GM18868 (cell line): ENCODE measurements around the gene TCF12.

Experiments
- ATAC-seq: cut with Tn5 transposase; IDR thresholded peaks from one replicate; pipeline ENCODE4 v1.9.1; 2021; ENCODE audit warnings: mild to moderate bottlenecking, moderate library complexity; ENCODE audit not compliant: unreplicated experiment

The TCF12 gene

DNA sequence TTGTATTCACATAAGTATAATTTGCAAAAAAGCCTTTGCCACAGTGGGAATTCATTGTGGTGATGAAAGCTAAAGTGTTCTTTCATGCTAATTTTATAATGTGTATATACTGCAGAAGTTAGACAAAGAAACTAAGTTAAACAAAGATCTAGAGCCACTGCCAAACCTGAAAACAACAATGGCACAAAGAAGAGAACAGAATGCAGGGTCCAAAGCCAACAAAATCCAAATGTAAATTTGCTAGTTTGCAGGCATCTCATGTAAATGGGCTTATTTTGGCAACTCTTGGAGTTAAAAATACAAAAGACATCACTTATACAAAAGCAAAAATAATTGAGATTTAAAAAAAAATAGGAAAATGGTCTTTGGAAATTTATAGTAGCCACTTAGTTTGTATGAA is 123.0 kb downstream of the TCF12 start:
- ATAC-seq = no peak

GRCh38 chr15:57044072-57044702 is 125.7 kb downstream of the TCF12 start:
- no peak for ATAC-seq

DNA sequence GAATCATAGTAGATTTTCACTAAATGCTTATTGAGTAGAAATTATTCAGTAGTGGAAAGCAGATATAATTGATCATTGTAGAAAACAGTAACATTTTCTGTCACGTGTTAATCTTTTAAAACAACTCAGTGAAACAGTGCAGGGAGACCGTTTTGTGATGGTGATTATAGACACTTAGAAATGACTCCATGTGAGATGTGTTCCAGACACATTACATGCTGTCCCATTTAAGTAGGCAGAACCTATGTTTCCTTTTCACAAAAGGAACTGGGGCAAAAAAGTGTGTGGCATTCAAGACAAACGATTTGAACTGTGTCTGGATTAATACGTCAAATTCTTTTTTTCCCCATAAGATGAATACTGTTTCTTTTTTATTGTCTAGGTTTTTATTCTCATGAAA is 126.5 kb downstream of the TCF12 start:
- no peak for ATAC-seq

- ATAC-seq = peak; percentile 100
These were observed 127.4 kb downstream of the TCF12 start for GRCh38 chr15:57045741-57046382.

DNA sequence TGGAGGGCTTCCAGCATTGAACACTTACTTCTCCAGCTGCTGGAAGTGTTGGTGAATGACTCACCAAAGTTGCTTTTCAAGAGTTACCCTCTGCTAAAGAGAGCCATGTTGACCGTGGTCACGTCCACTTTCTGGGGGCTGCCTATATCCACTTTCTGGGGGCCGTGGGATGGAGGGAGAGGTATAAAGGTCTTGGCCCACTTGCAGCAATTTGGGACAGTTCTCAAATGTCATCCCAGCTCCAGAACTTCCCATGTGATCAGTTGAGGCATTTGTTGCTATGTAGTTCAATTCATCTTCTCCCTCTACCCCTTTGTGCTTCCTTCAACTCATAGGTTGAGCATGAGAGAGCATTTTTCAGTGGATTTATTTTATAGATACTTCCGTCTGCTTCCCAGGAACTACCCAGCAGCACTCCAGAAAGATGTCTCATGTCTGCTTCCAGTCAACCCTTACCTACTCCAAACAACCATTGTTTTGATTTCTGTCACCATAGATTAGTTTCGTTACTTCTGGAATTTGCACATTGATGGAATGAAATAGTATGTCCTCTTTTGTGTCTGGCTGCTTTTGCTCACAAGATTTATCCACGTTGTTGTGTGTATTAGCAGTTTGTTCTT is 130.6 kb downstream of the TCF12 start:
- no peak for ATAC-seq

- no peak for ATAC-seq
These were observed 135.0 kb downstream of the TCF12 start for GRCh38 chr15:57053470-57053869.

DNA sequence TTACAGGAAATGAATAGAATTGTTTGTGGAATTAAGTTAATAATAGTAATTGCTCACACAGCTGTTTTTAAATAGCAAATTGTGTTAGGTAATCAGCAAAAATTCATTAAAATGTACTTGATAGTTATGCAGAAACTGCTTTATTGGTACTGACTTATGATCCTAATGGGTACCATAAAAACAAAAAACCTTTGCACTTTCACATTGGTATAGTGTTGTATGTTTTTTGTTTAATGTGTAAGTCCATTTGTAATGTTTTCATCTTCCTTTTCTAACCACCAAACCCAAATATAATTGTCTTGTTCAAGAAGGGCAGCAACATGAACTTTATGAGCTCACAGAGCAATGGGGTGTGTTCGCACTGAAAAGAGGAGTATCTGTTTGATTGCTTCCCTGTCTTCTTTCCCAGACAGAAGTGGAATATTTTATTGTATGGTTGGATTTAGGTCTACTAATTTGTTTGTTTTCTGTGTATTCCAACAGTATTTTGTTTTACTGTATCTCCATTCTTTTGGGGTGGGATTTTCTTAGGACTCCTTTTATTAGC is 135.8 kb downstream of the TCF12 start:
- no peak for ATAC-seq

- ATAC-seq = no peak
These were observed 137.9 kb downstream of the TCF12 start for GRCh38 chr15:57056357-57056756.

GRCh38 chr15:57057134-57057930 is 138.9 kb downstream of the TCF12 start:
- ATAC-seq = no peak

GRCh38 chr15:57059026-57059660 is 140.7 kb downstream of the TCF12 start:
- ATAC-seq = no peak

DNA sequence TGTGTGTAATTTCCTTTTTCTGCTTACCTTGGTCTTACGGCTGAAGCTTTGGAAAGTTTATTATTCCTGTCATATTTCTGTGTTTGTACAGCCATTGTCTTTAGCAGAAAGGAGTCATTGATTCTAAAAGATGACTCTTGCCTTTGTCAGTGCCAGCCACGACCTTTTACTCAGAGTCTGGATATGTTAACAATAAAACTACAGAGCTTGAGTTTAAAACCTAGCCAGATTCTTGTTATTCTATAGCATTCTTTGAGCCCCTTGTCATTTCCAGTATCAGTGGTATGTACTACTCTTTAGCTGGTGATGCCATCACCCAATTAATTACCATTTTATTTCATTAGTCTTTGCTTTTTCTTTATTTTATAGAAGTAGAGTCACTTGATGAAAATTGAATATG is 142.4 kb downstream of the TCF12 start:
- no peak for ATAC-seq

- ATAC-seq = no peak
These were observed 142.8 kb downstream of the TCF12 start for GRCh38 chr15:57061281-57061680.

- ATAC-seq = no peak
These were observed 143.3 kb downstream of the TCF12 start for GRCh38 chr15:57061696-57062095.

DNA sequence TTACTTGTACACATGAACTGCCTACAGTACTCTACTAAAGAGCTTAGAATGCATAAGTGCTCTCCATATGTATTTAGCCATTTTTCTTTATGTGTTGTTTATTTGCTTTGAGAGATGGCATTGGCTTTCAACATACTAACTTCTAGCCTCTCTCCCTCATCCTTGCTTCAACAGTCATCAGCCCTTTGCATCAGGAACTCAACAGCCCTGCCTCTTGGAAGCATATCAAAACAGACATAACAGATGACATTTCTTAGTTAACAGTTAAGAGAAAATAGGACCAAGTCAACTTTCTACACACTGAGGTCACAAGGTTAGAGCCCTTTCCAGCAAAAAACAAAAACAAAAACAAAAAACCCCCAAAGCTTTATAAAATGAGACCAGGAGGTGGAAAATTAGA is 145.6 kb downstream of the TCF12 start:
- no peak for ATAC-seq

GRCh38 chr15:57069423-57069822 is 151.0 kb downstream of the TCF12 start:
- no peak for ATAC-seq

DNA sequence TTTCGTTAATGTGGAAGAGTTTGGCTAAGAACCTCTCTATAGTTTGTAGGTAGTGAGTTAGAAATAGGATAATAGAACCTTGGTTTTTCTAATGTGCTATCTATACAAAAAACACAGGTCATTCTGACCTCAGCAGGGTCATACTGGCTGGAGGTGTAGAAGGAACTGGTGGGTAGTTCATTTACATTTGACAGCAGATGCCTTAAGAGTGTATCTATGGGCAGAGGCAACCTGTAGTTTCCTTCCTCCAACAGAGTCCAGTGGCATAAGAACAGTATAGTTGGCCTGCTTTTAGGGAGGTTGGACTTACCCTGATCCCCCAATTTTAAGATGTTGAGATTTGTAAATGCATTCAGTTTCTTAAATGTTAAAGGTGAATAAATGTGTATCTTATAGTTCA is 152.2 kb downstream of the TCF12 start:
- ATAC-seq = no peak

DNA sequence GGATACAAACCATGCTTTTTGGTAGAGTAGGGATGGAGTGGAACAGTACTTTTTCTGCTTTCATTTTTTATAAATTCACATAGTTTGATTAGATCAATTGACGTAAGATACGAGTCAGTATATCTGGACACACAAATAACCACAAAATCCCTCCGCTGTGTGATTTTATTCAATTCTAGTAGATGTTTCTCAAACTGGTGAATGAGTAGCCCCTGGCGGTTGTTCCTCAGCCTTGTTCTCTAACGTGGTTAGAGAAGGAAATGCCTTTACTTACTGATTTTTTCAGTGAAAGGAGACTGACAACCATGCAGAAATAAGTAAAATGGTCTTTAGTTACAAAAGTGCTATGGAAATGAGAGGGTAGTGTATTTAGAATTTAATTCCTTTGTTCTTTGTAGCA is 161.0 kb downstream of the TCF12 start:
- peak; percentile 53 for ATAC-seq

GRCh38 chr15:57079931-57080620 is 161.6 kb downstream of the TCF12 start:
- peak; percentile 54 for ATAC-seq

DNA sequence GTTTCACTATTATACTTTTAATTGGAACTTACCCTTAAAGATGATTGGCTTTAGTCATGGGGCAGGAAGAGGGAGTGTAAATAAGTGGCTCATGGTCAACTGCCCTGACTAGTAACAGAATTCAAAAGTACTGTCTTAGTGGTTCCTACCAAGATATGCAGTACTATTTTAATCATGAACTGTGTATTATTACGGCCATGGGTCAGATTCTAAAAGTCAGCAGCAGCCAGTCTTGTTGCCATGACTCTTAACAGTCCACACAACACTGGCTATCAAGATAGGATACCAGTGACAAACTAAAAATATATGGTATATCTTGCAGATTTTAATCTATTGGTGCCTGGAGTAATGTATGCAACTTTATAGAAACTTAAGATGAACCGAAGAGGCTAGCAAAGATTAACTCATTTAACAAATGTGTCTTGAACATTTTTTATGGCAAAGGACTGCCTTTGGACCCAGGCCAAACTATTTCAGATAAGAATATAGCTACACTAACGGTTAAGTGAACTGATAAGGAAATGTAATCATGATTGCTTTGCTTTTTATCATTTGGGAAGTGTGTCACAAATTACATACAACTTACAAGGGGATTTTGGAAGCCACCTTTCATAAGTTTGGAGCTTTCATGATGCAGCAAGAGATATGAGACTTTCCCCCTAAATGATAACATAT is 163.7 kb downstream of the TCF12 start:
- no peak for ATAC-seq

DNA sequence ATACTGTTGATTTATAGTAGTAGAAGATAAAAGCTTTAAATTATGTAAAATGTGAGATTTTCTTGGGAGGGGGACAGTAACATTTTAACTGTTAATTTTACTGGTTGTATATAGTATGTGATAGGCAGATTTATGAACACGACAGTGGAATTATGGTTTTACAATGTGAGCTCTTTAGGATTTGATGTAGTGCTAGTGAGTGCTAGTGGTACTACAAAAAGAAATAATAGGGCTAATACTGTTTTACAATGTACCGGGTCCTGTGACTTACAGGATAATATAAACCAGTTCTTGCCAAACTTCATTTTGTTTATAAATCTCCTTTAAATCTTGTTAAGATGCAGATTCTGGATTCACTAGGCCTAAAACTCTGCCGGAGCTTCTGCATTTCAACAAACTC is 165.7 kb downstream of the TCF12 start:
- ATAC-seq = no peak
